Epithelial cell of prostate (primary cell): ENCODE measurements around the gene NBEAL1.
A peak's percentile ranks its signal among the peaks of the same experiment; 100 is the strongest.
"Not testable (repeated sequence)": the region's sequence is repeated elsewhere in the genome, so short reads cannot be mapped to it uniquely, and the experiment has no call there.

Experiments used
- DNase-seq: peaks from one replicate; pipeline ENCODE4 v3.0.0-alpha.2; 2011; ENCODE audit warnings: low read depth, low spot score
- H3K27ac ChIP-seq: fragments of 450-650 bp; 2 replicates; pipeline ENCODE4 v1.5.1; 2017; ENCODE audit warnings: mild to moderate bottlenecking

The NBEAL1 gene

GRCh38 chr2:203102357-203102756 lies 87.7 kb downstream of the NBEAL1 start:
- H3K27ac ChIP-seq, DNase-seq: not testable (repeated sequence)

GRCh38 chr2:203104273-203104672 lies 89.6 kb downstream of the NBEAL1 start:
- no peak for DNase-seq
- H3K27ac ChIP-seq, result no peak overlapping the region

DNA sequence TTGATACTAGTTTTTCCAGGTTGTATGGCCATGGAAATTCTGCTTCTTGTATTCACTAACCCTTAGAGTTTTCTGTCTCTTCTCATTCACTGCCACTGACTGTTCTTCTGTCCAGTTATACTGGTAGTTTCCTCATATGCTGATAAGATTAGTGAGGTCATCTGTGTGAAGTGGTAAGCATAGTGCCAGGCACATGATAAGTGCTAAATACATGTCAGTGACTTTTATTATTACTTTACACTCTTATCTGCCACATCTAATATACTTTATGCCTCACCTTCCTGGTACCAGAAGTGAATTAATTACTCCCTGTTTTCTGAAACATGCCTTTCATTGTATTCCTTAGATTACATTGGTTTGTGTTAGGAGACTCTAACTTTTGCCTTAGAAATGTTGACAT lies 91.3 kb downstream of the NBEAL1 start:
- no peak for DNase-seq
- H3K27ac ChIP-seq, result no peak overlapping the region

DNA sequence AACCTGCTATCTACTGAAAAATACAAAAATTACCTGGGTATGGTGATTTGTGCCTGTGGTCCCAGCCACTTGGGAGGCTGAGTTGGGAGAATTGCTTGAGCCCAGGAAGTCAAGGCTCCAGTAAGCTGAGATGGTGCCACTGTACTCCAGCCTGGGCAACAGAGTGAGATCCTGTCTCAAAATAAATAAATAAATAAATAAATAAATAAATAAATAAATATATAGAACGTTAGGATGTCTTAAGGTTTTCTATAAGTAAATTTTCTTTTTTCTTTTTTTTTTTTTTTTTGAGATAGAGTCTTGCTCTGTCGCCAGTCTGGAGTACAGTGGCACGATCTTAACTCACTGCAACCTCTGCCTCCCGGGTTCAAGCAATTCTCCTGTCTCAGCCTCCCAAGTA lies 95.8 kb downstream of the NBEAL1 start:
- not testable (repeated sequence) for H3K27ac ChIP-seq, DNase-seq

GRCh38 chr2:203112342-203112741 lies 97.7 kb downstream of the NBEAL1 start:
- no peak overlapping the region for H3K27ac ChIP-seq
- no peak for DNase-seq

- H3K27ac ChIP-seq, DNase-seq: not testable (repeated sequence)
Measured at GRCh38 chr2:203115201-203115700, 100.6 kb downstream of the NBEAL1 start.

DNA sequence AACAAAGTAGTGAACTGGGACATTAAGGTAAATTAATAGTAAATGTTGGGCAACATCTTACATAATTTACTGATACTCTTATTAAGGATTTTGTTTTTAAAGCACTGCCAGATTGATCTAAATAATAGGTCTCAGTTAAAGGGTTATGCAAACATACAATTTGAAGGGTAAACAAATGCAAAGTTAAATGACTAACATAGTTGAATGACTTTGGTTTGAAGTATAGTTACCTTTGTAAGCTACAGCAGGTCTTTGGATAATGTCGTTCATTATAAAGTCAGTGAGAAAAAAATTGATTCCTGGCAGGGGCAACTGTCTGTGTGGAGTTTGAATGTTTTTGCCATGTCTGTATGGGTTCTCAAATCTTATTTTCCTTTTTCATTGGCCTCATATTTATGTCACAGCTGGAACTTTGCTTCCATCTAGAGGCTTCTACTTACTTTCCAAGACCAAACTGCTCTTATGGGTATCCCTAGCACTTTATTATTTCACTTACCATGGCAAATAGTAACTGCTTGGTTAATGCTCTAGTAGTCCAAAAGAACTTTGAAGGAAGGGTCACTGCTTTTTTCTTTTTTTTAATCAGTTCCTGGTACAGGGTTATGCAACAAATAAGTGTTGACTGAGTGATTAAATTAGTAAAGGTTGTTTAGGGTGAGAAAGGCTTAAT lies 107.8 kb downstream of the NBEAL1 start:
- no peak overlapping the region for H3K27ac ChIP-seq
- no peak for DNase-seq

DNA sequence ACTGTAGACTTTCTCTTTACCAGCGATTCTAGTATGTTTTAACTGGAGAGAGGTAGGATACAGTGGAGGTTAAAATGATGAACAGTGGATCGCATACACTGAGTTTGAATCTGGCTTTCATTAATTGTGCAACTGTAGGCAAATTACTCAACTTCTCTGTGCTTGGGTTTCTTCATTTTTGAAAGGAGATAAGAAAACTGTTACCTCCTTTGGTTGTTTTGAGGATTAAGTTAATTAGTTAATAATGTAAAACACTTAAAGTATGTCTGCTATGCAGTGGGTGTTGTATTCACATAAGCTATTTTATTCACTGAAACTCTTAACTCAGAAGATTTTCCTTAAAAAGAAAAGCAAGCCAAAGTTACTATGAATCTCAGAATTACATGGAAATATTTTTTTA lies 112.3 kb downstream of the NBEAL1 start:
- DNase-seq, result no peak
- no peak overlapping the region for H3K27ac ChIP-seq

DNA sequence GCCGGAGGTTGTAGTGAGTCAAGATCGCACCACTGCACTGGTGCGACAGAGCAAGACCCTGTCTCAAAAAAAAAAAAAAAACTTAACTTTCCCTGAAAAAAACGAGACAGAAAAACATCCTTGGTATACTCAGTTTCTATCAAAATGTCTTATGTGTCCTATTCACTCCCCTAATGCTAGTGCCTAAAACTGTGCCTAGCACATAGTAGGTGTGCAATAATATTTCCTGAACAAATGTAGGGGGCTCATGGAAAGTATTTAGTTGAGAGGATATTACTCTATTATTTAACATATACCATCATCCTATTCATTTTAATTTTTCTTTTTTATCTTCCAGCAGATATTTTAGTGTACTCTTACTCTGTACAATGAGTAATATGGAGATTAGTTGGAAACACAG lies 120.4 kb downstream of the NBEAL1 start:
- H3K27ac ChIP-seq, result no peak overlapping the region
- DNase-seq, result no peak

DNA sequence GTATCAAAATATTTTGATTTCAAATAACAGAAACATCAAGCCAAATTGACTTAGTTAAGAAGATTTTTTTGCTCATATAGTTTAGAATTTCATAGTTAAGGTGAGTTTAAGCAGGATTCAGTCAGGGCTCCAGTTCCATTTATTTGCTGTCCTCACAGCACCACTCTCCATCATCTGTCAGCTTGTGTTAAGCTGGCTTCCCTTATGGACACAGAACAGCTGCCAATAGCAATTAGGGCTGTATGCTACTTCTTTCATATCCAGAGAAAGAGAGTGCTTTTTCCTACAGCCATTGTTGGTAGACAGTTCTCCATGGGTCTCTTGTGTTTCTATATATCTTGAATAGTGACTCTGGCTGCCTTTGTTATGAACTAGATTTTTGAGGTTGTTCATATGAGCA lies 128.7 kb downstream of the NBEAL1 start:
- DNase-seq, result no peak
- no peak overlapping the region for H3K27ac ChIP-seq

DNA sequence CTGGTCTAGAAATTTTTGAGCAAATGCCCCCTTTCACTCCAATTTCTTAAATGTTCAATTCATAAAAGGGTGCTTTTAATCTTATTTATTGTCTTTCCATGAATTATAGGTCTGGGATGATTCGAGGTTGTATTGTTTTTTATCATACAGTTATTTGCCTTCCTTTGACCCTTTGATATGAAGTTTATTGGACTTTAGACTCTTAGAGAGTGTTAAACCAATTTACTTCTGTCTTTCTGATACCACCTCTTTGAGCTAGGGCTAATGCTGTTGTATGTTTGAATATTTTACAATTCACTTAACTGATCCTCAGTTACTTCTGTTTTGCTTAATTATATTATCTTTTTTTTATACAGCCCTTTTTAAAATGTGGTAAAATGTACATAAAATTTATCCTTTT lies 134.5 kb downstream of the NBEAL1 start:
- H3K27ac ChIP-seq, result no peak overlapping the region
- DNase-seq, result no peak

- no peak overlapping the region for H3K27ac ChIP-seq
- no peak for DNase-seq
Measured at GRCh38 chr2:203155406-203155805, 140.7 kb downstream of the NBEAL1 start.

DNA sequence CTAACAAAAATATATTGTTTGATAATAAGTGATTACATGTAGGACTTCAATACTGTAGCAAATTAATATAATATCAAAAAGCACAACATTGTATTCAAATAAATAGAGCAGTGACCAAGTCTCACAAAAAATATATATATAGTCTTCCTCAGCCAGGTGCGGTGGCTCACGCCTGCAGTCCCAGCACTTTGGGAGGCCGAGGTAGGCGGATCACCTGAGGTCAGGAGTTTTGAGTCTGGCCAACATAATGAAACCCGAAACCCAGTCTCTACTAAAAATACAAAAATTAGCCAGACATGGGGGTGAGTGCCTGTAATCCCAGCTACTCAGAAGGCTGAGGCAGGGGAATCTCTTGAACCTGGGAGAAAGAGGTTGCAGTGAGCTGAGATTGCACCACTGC lies 148.0 kb downstream of the NBEAL1 start:
- DNase-seq, H3K27ac ChIP-seq: not testable (repeated sequence)

DNA sequence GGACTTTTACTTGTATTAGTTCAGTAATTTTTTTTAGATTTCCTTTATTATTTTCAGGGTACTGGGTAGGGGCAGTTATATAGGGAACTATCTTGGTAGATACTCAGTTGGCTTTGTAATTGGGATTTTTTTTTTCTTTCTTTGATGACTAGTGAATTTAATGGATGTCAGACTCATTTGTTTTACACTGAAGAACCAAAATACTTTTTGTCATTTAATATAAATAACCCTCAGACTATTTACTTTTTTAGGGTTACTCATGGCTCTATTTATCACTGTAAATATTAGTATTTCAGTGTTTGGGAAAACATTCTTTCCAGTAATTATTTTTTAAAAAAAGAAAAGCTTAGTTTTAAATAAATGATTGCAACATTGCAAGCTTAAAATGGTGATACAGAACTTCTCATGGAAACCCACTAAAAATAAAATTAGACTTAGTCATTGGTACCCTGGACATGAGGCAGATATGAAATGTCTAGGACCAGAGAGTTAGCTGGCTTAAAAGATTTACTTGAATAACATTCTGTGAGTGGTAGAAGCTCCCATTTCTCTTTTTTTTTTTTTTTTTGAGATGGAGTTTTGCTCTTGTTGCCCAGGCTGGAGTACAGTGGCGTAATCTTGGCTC lies 149.7 kb downstream of the NBEAL1 start:
- no peak overlapping the region for H3K27ac ChIP-seq
- DNase-seq, result no peak

DNA sequence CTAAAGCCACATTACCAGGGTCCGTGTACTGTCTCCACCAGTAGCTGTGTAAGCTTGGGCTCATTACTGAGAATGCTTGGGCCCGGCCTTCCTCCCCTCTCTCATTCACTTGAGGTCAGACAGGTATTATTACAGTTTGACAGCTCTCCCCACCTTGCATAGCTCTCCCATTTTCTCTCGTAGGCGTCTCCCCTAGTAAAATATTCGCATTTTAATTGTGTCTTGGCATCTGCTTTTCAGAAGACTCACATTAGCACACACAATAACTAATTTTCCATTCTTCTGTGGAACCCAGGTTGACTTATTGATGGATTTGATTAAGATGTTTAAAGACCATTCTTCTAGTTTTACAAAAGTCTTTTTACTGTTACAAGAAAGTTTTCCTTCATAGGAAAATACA lies 153.1 kb downstream of the NBEAL1 start:
- H3K27ac ChIP-seq, result no peak overlapping the region
- no peak for DNase-seq

DNA sequence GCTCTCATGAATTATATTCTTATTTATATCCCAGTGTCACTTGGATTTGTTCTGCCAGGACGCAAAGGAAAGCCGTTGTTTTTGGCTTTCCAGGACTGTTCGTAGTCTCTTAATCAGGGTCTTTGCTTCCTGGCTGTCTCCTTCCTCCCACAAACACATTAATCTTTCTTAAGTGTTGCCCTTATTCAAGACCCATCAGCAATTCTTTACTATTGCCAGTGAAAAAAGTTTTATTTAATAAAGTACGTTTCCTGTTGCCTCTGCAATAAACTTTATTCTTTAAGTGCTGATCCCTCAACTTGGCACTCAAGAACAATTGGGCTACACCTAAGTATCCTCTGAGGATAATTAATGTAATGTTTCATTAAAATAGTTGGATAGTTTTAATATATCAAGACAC lies 155.8 kb downstream of the NBEAL1 start:
- no peak overlapping the region for H3K27ac ChIP-seq
- no peak for DNase-seq

GRCh38 chr2:203175371-203175770 lies 160.7 kb downstream of the NBEAL1 start:
- H3K27ac ChIP-seq, result no peak overlapping the region
- no peak for DNase-seq

- no peak overlapping the region for H3K27ac ChIP-seq
- DNase-seq, result peak; percentile 1
Measured at GRCh38 chr2:203177361-203177760, 162.7 kb downstream of the NBEAL1 start.

- H3K27ac ChIP-seq, result no peak overlapping the region
- no peak for DNase-seq
Measured at GRCh38 chr2:203185864-203186263, 171.2 kb downstream of the NBEAL1 start.

DNA sequence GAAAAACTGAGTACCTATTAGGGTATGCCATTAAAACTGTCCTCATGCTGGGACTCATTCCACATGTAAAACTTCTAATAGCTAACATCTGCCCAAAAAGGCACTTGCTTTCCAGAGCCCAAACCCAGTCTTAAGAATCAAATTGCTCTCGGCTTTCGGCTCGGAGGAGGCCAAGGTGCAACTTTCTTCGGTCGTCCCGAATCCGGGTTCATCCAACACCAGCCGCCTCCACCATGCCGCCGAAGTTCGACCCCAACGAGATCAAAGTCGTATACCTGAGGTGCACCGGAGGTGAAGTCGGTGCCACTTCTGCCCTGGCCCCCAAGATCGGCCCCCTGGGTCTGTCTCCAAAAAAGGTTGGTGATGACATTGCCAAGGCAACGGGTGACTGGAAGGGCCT lies 175.9 kb downstream of the NBEAL1 start:
- H3K27ac ChIP-seq, DNase-seq: not testable (repeated sequence)

DNA sequence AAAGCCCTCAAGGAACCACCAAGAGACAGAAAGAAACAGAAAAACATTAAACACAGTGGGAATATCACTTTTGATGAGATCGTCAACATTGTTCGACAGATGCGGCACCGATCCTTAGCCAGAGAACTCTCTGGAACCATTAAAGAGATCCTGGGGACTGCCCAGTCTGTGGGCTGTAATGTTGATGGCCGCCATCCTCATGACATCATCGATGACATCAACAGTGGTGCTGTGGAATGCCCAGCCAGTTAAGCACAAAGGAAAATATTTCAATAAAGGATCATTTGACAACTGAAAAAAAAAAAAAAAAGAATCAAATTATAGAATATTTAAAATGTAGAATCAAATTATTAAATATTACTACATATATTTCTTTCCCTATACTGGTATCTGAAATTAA lies 176.4 kb downstream of the NBEAL1 start:
- not testable (repeated sequence) for H3K27ac ChIP-seq, DNase-seq

DNA sequence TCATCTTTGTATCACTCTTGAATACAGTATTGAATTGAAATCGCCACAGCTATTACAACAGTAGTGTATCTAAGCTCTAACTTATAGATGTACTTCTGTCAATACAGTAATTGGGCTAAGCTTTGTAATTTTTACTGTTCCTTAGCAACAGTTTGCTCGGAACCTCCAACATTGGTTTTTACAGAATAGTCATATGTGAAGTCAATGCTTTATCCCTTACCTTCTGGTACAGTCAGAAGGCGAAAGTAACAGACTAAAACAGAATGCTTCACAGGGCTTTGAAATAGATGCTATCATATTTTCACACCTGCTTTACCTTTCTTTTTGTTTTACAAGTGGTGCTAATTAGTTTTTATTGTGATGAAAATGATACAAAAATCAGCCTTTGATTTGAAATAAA lies 177.3 kb downstream of the NBEAL1 start:
- no peak for DNase-seq

More for the DNA sequence above, 177.3 kb downstream of the NBEAL1 start:
- no peak overlapping the region for H3K27ac ChIP-seq
